A673 (cell line): ENCODE results near the gene IPCEF1. TPM values are rescaled to one million over a fixed set of nuclear protein-coding genes. Genes with fewer than 3 reads are reported as not detected.

ENCODE experiments used
- BruUV-seq: library from RNA; stranded (reverse); fragments of 400-500 nt; replicated peaks from 2 replicates; lab custom pipeline; 2021; lab: Mats Ljungman, UMichigan
- CTCF ChIA-PET: fragments of 300-600 bp; sonication (Branson Sonifier 250); formaldehyde crosslinking; loops from one replicate; lab custom pipeline; 2022; ENCODE audit warnings: antibody characterized with exemption; lab: Charles Lee
- POLR2A ChIA-PET: fragments of 300-600 bp; sonication (Branson Sonifier 250); formaldehyde crosslinking; loops from one replicate; lab custom pipeline; 2022; ENCODE audit warnings: antibody characterized with exemption; ENCODE audit not compliant: low non-redundant PET; lab: Charles Lee
- DNase-seq: peaks from one replicate; pipeline ENCODE4 v3.0.0-alpha.2; 2015; ENCODE audit warnings: low spot score
- H3K27ac ChIP-seq: fragments of 200-600 bp; sonication (generic); 2 replicates; pipeline ENCODE4 v1.5.1; 2016; ENCODE audit warnings: mixed run types, low read depth, mild to moderate bottlenecking, mixed read lengths, antibody characterized with exemption, low read length; ENCODE audit not compliant: poor library complexity, severe bottlenecking
- H3K27me3 ChIP-seq: fragments of 200-600 bp; sonication (generic); replicated peaks from 2 replicates; pipeline ENCODE4 v1.6.1; 2017; ENCODE audit warnings: mixed run types, low read depth, mild to moderate bottlenecking, mixed read lengths, antibody characterized with exemption, low read length; ENCODE audit not compliant: insufficient read depth, poor library complexity
- H3K36me3 ChIP-seq: fragments of 200-600 bp; sonication (generic); 2 replicates; pipeline ENCODE4 v1.6.1; 2016; ENCODE audit warnings: mixed run types, mild to moderate bottlenecking, mixed read lengths, antibody characterized with exemption, low read length; ENCODE audit not compliant: insufficient read depth, poor library complexity, severe bottlenecking
- H3K4me1 ChIP-seq: fragments of 200-600 bp; sonication (generic); 2 replicates; pipeline ENCODE4 v1.6.1; 2017; ENCODE audit warnings: mixed run types, mild to moderate bottlenecking, mixed read lengths, antibody characterized with exemption, low read length; ENCODE audit not compliant: insufficient read depth, poor library complexity, severe bottlenecking
- H3K4me3 ChIP-seq: fragments of 200-600 bp; sonication (generic); 2 replicates; pipeline ENCODE4 v1.5.1; 2016; ENCODE audit warnings: low read depth, mixed run types, mild to moderate bottlenecking, mixed read lengths, low read length; ENCODE audit not compliant: poor library complexity, severe bottlenecking
- H3K9me3 ChIP-seq: fragments of 200-600 bp; sonication (generic); 2 replicates; pipeline ENCODE4 v1.6.1; 2016; ENCODE audit warnings: mixed run types, low read depth, mild to moderate bottlenecking, mixed read lengths, antibody characterized with exemption, low read length; ENCODE audit not compliant: poor library complexity, severe bottlenecking
- EZH2 ChIP-seq: fragments of 200-600 bp; sonication (generic); IDR thresholded peaks from 2 replicates; pipeline ENCODE4 v1.6.1; 2017; ENCODE audit warnings: borderline replicate concordance, low read depth, mild to moderate bottlenecking, mixed read lengths, antibody characterized with exemption, low read length; ENCODE audit not compliant: poor library complexity, severe bottlenecking
- intact Hi-C: fragments of 100-400 bp; cut with micrococcal nuclease; formaldehyde crosslinking; loops from one replicate; pipeline ENCODE4 v1.10.0; 2022; ENCODE audit not compliant: unreplicated experiment
- total RNA-seq: library from RNA; stranded (reverse); gene quantifications from 2 replicates; pipeline ENCODE4 v1.2.3, GENCODE V29; 2021
- TF ChIP-seq, protein P1 (sequence below): fragments of 300-800, 200-600 bp; sonication (generic); conservative IDR thresholded peaks from 2 replicates; pipeline ENCODE4 v1.5.1; 2017; ENCODE audit warnings: low read depth, mild to moderate bottlenecking, antibody characterized with exemption, low read length, moderate library complexity, mixed read lengths

The IPCEF1 gene
- total RNA-seq, 1 experiment from 2014 or later: 1.4 TPM

DNA sequence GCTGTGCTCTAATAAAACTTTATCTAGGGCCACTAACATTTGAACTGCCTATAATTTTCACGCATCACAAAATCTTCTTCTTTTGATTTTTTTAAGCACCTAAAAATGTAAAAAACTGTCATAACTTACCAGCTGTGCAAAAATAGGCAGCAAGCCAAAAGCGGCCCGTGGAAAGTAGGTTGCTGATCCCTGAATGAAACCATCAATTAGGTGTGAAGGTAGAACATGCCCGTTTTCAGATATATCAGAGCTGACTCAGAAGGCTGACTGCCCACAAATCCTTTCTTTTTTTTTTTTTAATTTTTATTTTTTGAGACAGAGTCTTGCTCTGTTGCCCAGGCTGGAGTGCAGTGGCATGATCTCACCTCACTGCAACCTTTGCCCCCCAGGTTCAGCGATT lies 4.9 kb upstream of the IPCEF1 start:
- DNase-seq: no peak
- Histone ChIP-seq H3K4me1 (no peaks in the 10 kb centered on the region), H3K9me3 (no peaks in the 10 kb centered on the region), H3K27me3 (no peaks in the 10 kb centered on the region), H3K36me3 (no peaks in the 10 kb centered on the region), H3K4me3 (no peak overlapping the region), H3K27ac (no peak overlapping the region)
- ChIA-PET CTCF (no interaction called here), POLR2A (no interaction called here)
- TF ChIP-seq, protein P1, sequence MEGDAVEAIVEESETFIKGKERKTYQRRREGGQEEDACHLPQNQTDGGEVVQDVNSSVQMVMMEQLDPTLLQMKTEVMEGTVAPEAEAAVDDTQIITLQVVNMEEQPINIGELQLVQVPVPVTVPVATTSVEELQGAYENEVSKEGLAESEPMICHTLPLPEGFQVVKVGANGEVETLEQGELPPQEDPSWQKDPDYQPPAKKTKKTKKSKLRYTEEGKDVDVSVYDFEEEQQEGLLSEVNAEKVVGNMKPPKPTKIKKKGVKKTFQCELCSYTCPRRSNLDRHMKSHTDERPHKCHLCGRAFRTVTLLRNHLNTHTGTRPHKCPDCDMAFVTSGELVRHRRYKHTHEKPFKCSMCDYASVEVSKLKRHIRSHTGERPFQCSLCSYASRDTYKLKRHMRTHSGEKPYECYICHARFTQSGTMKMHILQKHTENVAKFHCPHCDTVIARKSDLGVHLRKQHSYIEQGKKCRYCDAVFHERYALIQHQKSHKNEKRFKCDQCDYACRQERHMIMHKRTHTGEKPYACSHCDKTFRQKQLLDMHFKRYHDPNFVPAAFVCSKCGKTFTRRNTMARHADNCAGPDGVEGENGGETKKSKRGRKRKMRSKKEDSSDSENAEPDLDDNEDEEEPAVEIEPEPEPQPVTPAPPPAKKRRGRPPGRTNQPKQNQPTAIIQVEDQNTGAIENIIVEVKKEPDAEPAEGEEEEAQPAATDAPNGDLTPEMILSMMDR: no peak
- intact Hi-C loops: no loop called here
- no TSS peak for BruUV-seq

DNA sequence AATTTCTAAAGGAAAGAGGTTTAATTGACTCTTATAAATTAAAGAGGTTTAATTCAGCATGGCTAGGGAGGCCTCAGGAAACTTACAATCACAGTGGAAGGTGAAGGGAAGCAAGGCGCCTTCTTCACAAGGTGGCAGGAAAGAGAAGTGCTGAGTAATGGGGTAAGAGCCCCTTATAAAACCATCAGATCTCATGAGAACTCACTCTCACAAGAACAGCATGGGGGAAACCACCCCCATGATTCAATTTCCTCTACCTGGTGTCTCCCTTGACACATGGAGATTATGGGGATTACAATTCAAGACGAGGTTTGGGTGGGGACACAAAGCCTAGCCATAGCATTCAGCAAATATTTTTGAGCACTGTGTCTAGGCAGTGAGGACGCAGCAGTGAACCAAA lies 3.9 kb upstream of the IPCEF1 start:
- no peaks in the 10 kb centered on the region for H3K4me1 ChIP-seq
- DNase-seq: no peak
- H3K4me3 ChIP-seq: no peak overlapping the region
- H3K9me3 ChIP-seq: no peaks in the 10 kb centered on the region
- TF ChIP-seq, protein P1: no peak
- no peak for TF ChIP-seq EZH2
- POLR2A ChIA-PET: no interaction called here
- intact Hi-C loops: no loop called here
- CTCF ChIA-PET: no interaction called here
- BruUV-seq: no TSS peak
- no peaks in the 10 kb centered on the region for H3K36me3 ChIP-seq
- H3K27ac ChIP-seq: no peak overlapping the region
- H3K27me3 ChIP-seq: no peaks in the 10 kb centered on the region

- no peak overlapping the region for H3K27ac ChIP-seq
- no peaks in the 10 kb centered on the region for H3K36me3 ChIP-seq
- DNase-seq: no peak
- H3K9me3 ChIP-seq: no peaks in the 10 kb centered on the region
- CTCF ChIA-PET: no interaction called here
- H3K27me3 ChIP-seq: no peaks in the 10 kb centered on the region
- intact Hi-C loops: no loop called here
- H3K4me1 ChIP-seq: no peaks in the 10 kb centered on the region
- TF ChIP-seq, protein P1: no peak
- no peak for TF ChIP-seq EZH2
- POLR2A ChIA-PET: no interaction called here
- H3K4me3 ChIP-seq: no peak overlapping the region
- no TSS peak for BruUV-seq
Measured at GRCh38 chr6:154359679-154360078, 3.1 kb upstream of the IPCEF1 start.
